Calu3 (cell line): ENCODE data around the gene AAGAB. TPM values are rescaled to one million over a fixed set of nuclear protein-coding genes. Genes with fewer than 3 reads are reported as not detected.

Source experiments
- Bru-seq: library from RNA; stranded (reverse); fragments of 400-500 nt; gene quantifications from one replicate; lab custom pipeline; 2021; lab: Mats Ljungman, UMichigan
- BruChase-seq, 2 experiments: library from RNA; stranded (reverse); fragments of 400-500 nt; gene quantifications; one replicate each; lab custom pipeline; 2021; lab: Mats Ljungman, UMichigan
- BruUV-seq: library from RNA; stranded (reverse); fragments of 400-500 nt; replicated peaks from 2 replicates; lab custom pipeline; 2021; lab: Mats Ljungman, UMichigan
- CTCF ChIA-PET: fragments of 300-600 bp; sonication (Branson Sonifier 250); formaldehyde crosslinking; loops from one replicate; lab custom pipeline; 2022; ENCODE audit warnings: antibody characterized with exemption; lab: Charles Lee
- DNase-seq: peaks from one replicate; pipeline ENCODE4 v3.0.0; 2022
- H3K27ac Mint-ChIP-seq: one replicate; pipeline ENCODE4 v1.8.0; 2022; ENCODE audit warnings: mixed read lengths; ENCODE audit not compliant: unreplicated experiment
- H3K27me3 Mint-ChIP-seq: one replicate; pipeline ENCODE4 v1.8.0; 2022; ENCODE audit warnings: mixed read lengths; ENCODE audit not compliant: unreplicated experiment
- H3K36me3 Mint-ChIP-seq: one replicate; pipeline ENCODE4 v1.8.0; 2022; ENCODE audit warnings: mild to moderate bottlenecking, moderate library complexity, mixed read lengths; ENCODE audit not compliant: insufficient read depth, unreplicated experiment
- H3K4me1 Mint-ChIP-seq: one replicate; pipeline ENCODE4 v1.8.0; 2022; ENCODE audit warnings: mild to moderate bottlenecking, low read depth, mixed read lengths; ENCODE audit not compliant: unreplicated experiment
- H3K4me3 Mint-ChIP-seq: one replicate; pipeline ENCODE4 v1.8.0; 2022; ENCODE audit warnings: mild to moderate bottlenecking, low read depth, moderate library complexity, mixed read lengths; ENCODE audit not compliant: unreplicated experiment
- H3K9me3 Mint-ChIP-seq: one replicate; pipeline ENCODE4 v1.8.0; 2022; ENCODE audit warnings: low read depth, mixed read lengths; ENCODE audit not compliant: unreplicated experiment
- CTCF ChIP-seq: fragments of 200-600 bp; IDR thresholded peaks from one replicate; pipeline ENCODE4 v1.8.0; 2022; ENCODE audit warnings: antibody characterized with exemption; ENCODE audit not compliant: unreplicated experiment
- intact Hi-C: fragments of 100-400 bp; cut with micrococcal nuclease; formaldehyde crosslinking; loops from one replicate; pipeline ENCODE4 v1.10.0; 2022; ENCODE audit not compliant: unreplicated experiment
- long read RNA-seq: library from polyadenylated mRNA; stranded (forward); transcript quantifications from one replicate; pipeline ENCODE4 v2.0.0, GENCODE V29; 2022
- total RNA-seq: library from RNA; stranded (reverse); gene quantifications from 2 replicates; pipeline ENCODE4 v1.2.3, GENCODE V29; 2022

AAGAB gene, protein sequence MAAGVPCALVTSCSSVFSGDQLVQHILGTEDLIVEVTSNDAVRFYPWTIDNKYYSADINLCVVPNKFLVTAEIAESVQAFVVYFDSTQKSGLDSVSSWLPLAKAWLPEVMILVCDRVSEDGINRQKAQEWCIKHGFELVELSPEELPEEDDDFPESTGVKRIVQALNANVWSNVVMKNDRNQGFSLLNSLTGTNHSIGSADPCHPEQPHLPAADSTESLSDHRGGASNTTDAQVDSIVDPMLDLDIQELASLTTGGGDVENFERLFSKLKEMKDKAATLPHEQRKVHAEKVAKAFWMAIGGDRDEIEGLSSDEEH
- total RNA-seq: 68.1 and 73.6 TPM in 2 replicates
- Bru-seq, nascent RNA: percentile 92 among the genes with signal in this experiment
- BruChase-seq, experiment 1, labeled RNA remaining after a 6-hour chase: percentile 90 among the genes with signal in this experiment
- percentile 83 among the genes with signal in this experiment for BruChase-seq, experiment 2, labeled RNA remaining after a 2-hour chase
- long read RNA-seq, partial matches to known transcripts: 0 of 6 reads
- long read RNA-seq, other reads (novel, unspliced or antisense): 2 of 6 reads

- H3K27ac Mint-ChIP-seq: peak within 1 kb of the TSS; percentile 95
- BruUV-seq: no TSS peak
- no peaks in the 10 kb centered on the region for H3K9me3 Mint-ChIP-seq
- DNase-seq: peak; percentile 100
- H3K4me1 Mint-ChIP-seq: peaks cover 22% of the 10 kb centered on the region
- H3K27me3 Mint-ChIP-seq: no peaks in the 10 kb centered on the region
- peaks cover 25% of the 10 kb centered on the region for H3K36me3 Mint-ChIP-seq
- peak within 1 kb of the TSS; percentile 96 for H3K4me3 Mint-ChIP-seq
- TF ChIP-seq CTCF: no peak
- intact Hi-C loops: loop anchor here (5.0 kb wide), 1 partner anchor 187 kb away; the partner anchor contains the start of gene SMAD3
- CTCF ChIA-PET: interaction anchor here (0.6 to 1.5 kb wide), 3 partner anchors 18 to 688 kb away, joined by 3 read pairs; no protein-coding TSS in a partner anchor
Measured at GRCh38 chr15:67254238-67255175, at the start of gene AAGAB, which contains the start of gene IQCH. AAGAB (minus strand) TSS chr15:67254661; CDS start chr15:67254631, 30 bp downstream. IQCH (plus strand) TSS chr15:67254786; CDS start chr15:67254897, 111 bp downstream.

GRCh38 chr15:67303490-67304363 lies 49.3 kb upstream of the AAGAB start:
- H3K36me3 Mint-ChIP-seq: no peaks in the 10 kb centered on the region
- CTCF ChIA-PET: interaction anchor here (0.5 to 2.1 kb wide), 9 partner anchors 12 to 372 kb away, joined by 3 to 22 read pairs (median 3); no protein-coding TSS in a partner anchor
- H3K4me1 Mint-ChIP-seq: no peaks in the 10 kb centered on the region
- no TSS peak for BruUV-seq
- peak; percentile 53 for TF ChIP-seq CTCF
- H3K4me3 Mint-ChIP-seq: no peak overlapping the region
- intact Hi-C loops: loop anchor here (1.0 to 10.0 kb wide), 4 partner anchors 63 to 531 kb away; partner anchors contain the start of gene SMAD3
- H3K27ac Mint-ChIP-seq: no peak overlapping the region
- no peaks in the 10 kb centered on the region for H3K27me3 Mint-ChIP-seq
- peak; percentile 38 for DNase-seq
- H3K9me3 Mint-ChIP-seq: no peaks in the 10 kb centered on the region

DNA sequence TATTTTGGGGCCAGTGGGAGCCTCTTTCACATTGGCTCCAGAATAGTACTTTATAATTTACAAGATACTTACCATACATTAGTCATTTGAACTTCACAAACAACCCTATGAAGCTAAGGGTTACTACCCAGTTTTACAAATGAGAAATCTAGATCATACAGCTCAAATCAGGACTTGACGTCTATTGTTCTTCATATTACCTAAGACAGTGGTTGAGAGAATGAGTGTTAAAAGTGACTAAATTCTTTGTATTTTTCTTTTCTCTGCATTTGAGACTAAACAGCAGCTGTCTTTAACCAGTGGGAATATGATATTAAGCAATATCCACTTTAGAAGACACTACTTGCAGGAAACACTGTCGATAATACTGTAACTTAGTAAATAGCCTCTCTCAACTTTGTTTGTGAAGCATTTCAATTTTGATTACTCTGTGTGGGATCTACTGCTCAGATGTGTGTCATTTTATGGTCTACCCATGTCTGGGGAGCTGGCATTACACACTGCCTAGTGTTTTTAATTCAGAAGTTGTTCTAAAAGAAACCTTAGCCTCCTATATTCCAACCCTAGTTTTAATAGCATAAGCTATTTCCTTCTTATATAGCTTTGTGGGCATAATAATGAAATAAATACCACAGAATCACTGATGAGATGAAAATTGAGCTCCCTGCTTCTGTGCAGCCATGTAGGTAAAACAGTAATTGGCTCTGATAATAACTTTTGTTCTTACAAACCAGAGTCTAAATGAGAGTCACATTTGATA lies 46.0 kb upstream of the AAGAB start:
- Mint-ChIP-seq H3K27me3 (no peaks in the 10 kb centered on the region), H3K9me3 (no peaks in the 10 kb centered on the region), H3K4me3 (no peak overlapping the region), H3K4me1 (no peaks in the 10 kb centered on the region), H3K27ac (no peak overlapping the region), H3K36me3 (no peaks in the 10 kb centered on the region)
- CTCF ChIA-PET: interaction anchor here (0.5 to 0.7 kb wide), 2 partner anchors 60 to 446 kb away, joined by 4 to 6 read pairs; no protein-coding TSS in a partner anchor
- intact Hi-C loops: loop anchor here (10.0 kb wide), 2 partner anchors 236 to 534 kb away; partner anchors contain the start of gene SMAD3
- BruUV-seq: no TSS peak
- TF ChIP-seq CTCF: no peak
- DNase-seq: no peak
